K562 (cell line): Measurements from ENCODE around the gene PPM1L. TPM values are rescaled to one million over a fixed set of nuclear protein-coding genes. Genes with fewer than 3 reads are reported as not detected.

Experiments
- ATAC-seq: fragments of 200-7000 bp; cut with Tn5 transposase; 3 replicates; pipeline ENCODE4 v1.9.1; 2020; ENCODE audit warnings: moderate library complexity
- BruUV-seq: library from RNA; stranded (reverse); fragments of 400-500 nt; replicated peaks from 2 replicates; lab custom pipeline; 2021; lab: Mats Ljungman, UMichigan
- CTCF ChIA-PET: fragments of 300-600 bp; formaldehyde crosslinking; extraction: SDS; loops from one replicate; lab custom pipeline; 2021; ENCODE audit warnings: low intra/inter-chr PET ratio; lab: Yijun Ruan, JAX
- POLR2A ChIA-PET: fragments of 300-600, 350-650 bp; sonication (Branson Sonifier 250); formaldehyde crosslinking; extraction: SDS; loops from one replicate; lab custom pipeline; 2021; ENCODE audit warnings: antibody characterized with exemption, inconsistent platforms; lab: Yijun Ruan, JAX
- DNase-seq, 4 experiments: peaks; one replicate each; pipeline versions ENCODE4 v3.0.0 to v3.0.0-alpha.2; 2011 to 2018; ENCODE audit warnings: low spot score in 3 of 4, mixed read lengths in 3 of 4; ENCODE audit errors: extremely low read depth in 1 of 4
- FAIRE-seq: peaks from 2 replicates; lab custom pipeline; 2011; peaks lifted over from hg19 to GRCh38; lab: Jason Lieb, UNC
- H2AFZ ChIP-seq: 2 replicates; pipeline ENCODE4 v1.6.0; 2011; ENCODE audit warnings: low read depth, low read length, control low read depth, inconsistent platforms
- H3K27ac ChIP-seq: fragments of 200-600 bp; 3 replicates; pipeline ENCODE4 v1.8.0; 2011; ENCODE audit warnings: low read depth, mild to moderate bottlenecking, control low read depth, inconsistent platforms, low read length, moderate library complexity, mixed read lengths; ENCODE audit errors: extremely low read depth
- H3K27me3 ChIP-seq, 2 experiments: fragments of 300-600 bp in 1 of 2; 2 replicates in 1 of 2; 3 replicates in 1 of 2; pipeline versions ENCODE4 v1.6.0 to v1.8.0; 2011; ENCODE audit warnings: inconsistent platforms in 2 of 2, low read length in 2 of 2, mild to moderate bottlenecking in 1 of 2, mixed read lengths in 1 of 2, moderate library complexity in 1 of 2; ENCODE audit not compliant: control insufficient read depth in 2 of 2, insufficient read depth in 2 of 2
- H3K36me3 ChIP-seq: fragments of 300-600 bp; 3 replicates; pipeline ENCODE4 v1.8.0; 2011; ENCODE audit warnings: mild to moderate bottlenecking, low read length, inconsistent platforms; ENCODE audit not compliant: control insufficient read depth, insufficient read depth
- H3K4me1 ChIP-seq, 2 experiments: fragments of 200-600 bp in 1 of 2; replicated peaks in 1 of 2; 2 replicates in 1 of 2; 3 replicates in 1 of 2; pipeline versions ENCODE4 v1.5.1 to v1.8.0; 2011; ENCODE audit warnings: inconsistent platforms in 2 of 2, low read length in 2 of 2, mild to moderate bottlenecking in 1 of 2, mixed read lengths in 1 of 2, moderate library complexity in 1 of 2; ENCODE audit not compliant: control insufficient read depth in 2 of 2, insufficient read depth in 2 of 2
- H3K4me2 ChIP-seq: 2 replicates; pipeline ENCODE4 v1.6.1; 2011; ENCODE audit warnings: low read length, control low read depth, inconsistent platforms, mixed read lengths; ENCODE audit not compliant: insufficient read depth
- H3K4me3 ChIP-seq: fragments of 200-600 bp; sonication (generic), shearing (Covaris generic); 2 replicates; pipeline ENCODE4 v1.5.1; 2016; ENCODE audit warnings: control low read depth, inconsistent platforms
- H3K79me2 ChIP-seq: fragments of 200-600 bp; 3 replicates; pipeline ENCODE4 v1.8.0; 2011; ENCODE audit warnings: low read length, inconsistent platforms; ENCODE audit not compliant: control insufficient read depth, insufficient read depth
- H3K9ac ChIP-seq, 2 experiments: 2 replicates each; pipeline versions ENCODE4 v1.6.0 to v1.6.1; 2011; ENCODE audit warnings: low read depth in 2 of 2, low read length in 2 of 2, control low read depth in 1 of 2, inconsistent platforms in 1 of 2, mild to moderate bottlenecking in 1 of 2, mixed read lengths in 1 of 2; ENCODE audit not compliant: insufficient read depth in 1 of 2
- H3K9me1 ChIP-seq: one replicate; pipeline ENCODE4 v1.6.0; 2011; ENCODE audit warnings: inconsistent platforms, mild to moderate bottlenecking, low read length, moderate library complexity; ENCODE audit not compliant: control insufficient read depth, insufficient read depth
- H3K9me3 ChIP-seq: replicated peaks from 2 replicates; pipeline ENCODE4 v1.5.1; 2011; ENCODE audit warnings: low read depth, low read length, inconsistent platforms; ENCODE audit not compliant: control insufficient read depth, insufficient read depth
- H4K20me1 ChIP-seq: replicated peaks from 2 replicates; pipeline ENCODE4 v1.6.1; 2011; ENCODE audit warnings: low read length, inconsistent platforms, mixed read lengths; ENCODE audit not compliant: control insufficient read depth, insufficient read depth
- ADNP ChIP-seq: fragments of 200-800 bp; sonication (Bioruptor generic); IDR thresholded peaks from 2 replicates; pipeline ENCODE4 v1.6.1; 2016; ENCODE audit warnings: missing genetic modification characterization, missing compliant biosample characterization
- CBX2 ChIP-seq: fragments of 200-600 bp; sonication (generic); IDR thresholded peaks from one replicate; pipeline ENCODE4 v1.6.1; 2012; ENCODE audit warnings: mild to moderate bottlenecking, low read length, inconsistent platforms; ENCODE audit not compliant: insufficient read depth, poor library complexity, severe bottlenecking
- COPS2 ChIP-seq: fragments of 450-650 bp; conservative IDR thresholded peaks from 2 replicates; pipeline ENCODE4 v1.6.1; 2016; ENCODE audit warnings: mild to moderate bottlenecking, moderate library complexity
- CXXC5 ChIP-seq: fragments of 250-450 bp; sonication (Bioruptor Pico); IDR thresholded peaks from 2 replicates; pipeline ENCODE4 v1.8.0; 2022; ENCODE audit warnings: inconsistent platforms, mild to moderate bottlenecking, moderate library complexity
- ETV1 ChIP-seq: fragments of 450-650 bp; conservative IDR thresholded peaks from 2 replicates; pipeline ENCODE4 v1.6.1; 2016; ENCODE audit warnings: missing genetic modification characterization, control low read depth, low read depth, missing compliant biosample characterization
- GTF2B ChIP-seq: IDR thresholded peaks from 2 replicates; pipeline ENCODE4 v1.6.1; 2011; ENCODE audit not compliant: insufficient read length; ENCODE audit errors: extremely low read depth
- IRF9 ChIP-seq: fragments of 450-650 bp; IDR thresholded peaks from 2 replicates; pipeline ENCODE4 v1.6.1; 2016; ENCODE audit warnings: missing biosample characterization, missing genetic modification characterization
- MYC ChIP-seq, 2 experiments: fragments of 250-450 bp in 1 of 2; sonication (Bioruptor Pico) in 1 of 2; IDR thresholded peaks; 2 replicates each; pipeline versions ENCODE4 v1.5.1 to v1.6.1; 2012 to 2021; ENCODE audit warnings: low read depth in 2 of 2, borderline replicate concordance in 1 of 2, improper control_type of control experiment in 1 of 2, low read length in 1 of 2, mild to moderate bottlenecking in 1 of 2, moderate library complexity in 1 of 2
- NR4A1 ChIP-seq, 2 experiments: fragments of 250-450 bp in 1 of 2; fragments of 450-650 bp in 1 of 2; sonication (Bioruptor Pico) in 1 of 2; IDR thresholded peaks; 2 replicates each; pipeline versions ENCODE4 v1.4.0 to v1.6.1; 2016 to 2020; ENCODE audit warnings: mild to moderate bottlenecking in 2 of 2, missing compliant biosample characterization in 1 of 2, missing genetic modification characterization in 1 of 2, moderate library complexity in 1 of 2
- PTTG1 ChIP-seq: fragments of 450-650 bp; IDR thresholded peaks from 2 replicates; pipeline ENCODE4 v1.6.1; 2016; ENCODE audit warnings: low read depth, mild to moderate bottlenecking, missing genetic modification characterization, missing compliant biosample characterization
- RB1 ChIP-seq: fragments of 450-650 bp; IDR thresholded peaks from 2 replicates; pipeline ENCODE4 v1.6.1; 2017; ENCODE audit warnings: low read depth, mild to moderate bottlenecking
- SMARCB1 ChIP-seq: IDR thresholded peaks from 2 replicates; pipeline ENCODE4 v1.6.1; 2011; ENCODE audit warnings: improper control_type of control experiment, low read depth; ENCODE audit not compliant: insufficient read length
- TEAD4 ChIP-seq, 2 experiments: sonication (generic) in 1 of 2; formaldehyde crosslinking in 1 of 2; IDR thresholded peaks; 2 replicates each; pipeline versions ENCODE4 v1.6.1 to v1.8.0; 2012 to 2022; ENCODE audit warnings: borderline replicate concordance in 1 of 2, inconsistent platforms in 1 of 2, low read length in 1 of 2, mild to moderate bottlenecking in 1 of 2, missing genetic modification reagents in 1 of 2
- THRA ChIP-seq: fragments of 450-650 bp; IDR thresholded peaks from 2 replicates; pipeline ENCODE4 v1.6.1; 2017; ENCODE audit warnings: mild to moderate bottlenecking, moderate library complexity
- WGBS: fragments of 100-300 bp; shearing (Covaris generic); methylation state at CpG from one replicate; pipeline ENCODE4 v1.1.6; 2016; ENCODE audit warnings: low coverage, mixed read lengths; ENCODE audit not compliant: insufficient coverage; ENCODE audit errors: missing lambda C conversion rate; 5-methylcytosine and 5-hydroxymethylcytosine counted together
- in situ Hi-C: fragments of 300-500 bp; cut with MboI; formaldehyde crosslinking; loops from 4 replicates; pipeline ENCODE4 v1.15.0; 2018; ENCODE audit warnings: inconsistent platforms, mixed read lengths
- intact Hi-C: fragments of 100-400 bp; cut with micrococcal nuclease; formaldehyde crosslinking; loops from 2 replicates; pipeline ENCODE4 v1.14.2; 2022
- polyA plus RNA-seq, 8 experiments: library from polyadenylated mRNA; depleted of rRNA in 4 of 8; stranded (reverse) in 5 of 8; unstranded in 3 of 8; fragments of >200 nt; fragmentation: Nextera tagmentation in 2 of 8; fragmentation: Illumina TruSeq in 1 of 8; extraction: Ambion mirVana in 2 of 8; extraction: Trizol in 1 of 8; gene quantifications; 2 replicates each; pipeline versions ENCODE4 v1.2.1 to v1.2.3, GENCODE V29; 2011 to 2014; ENCODE audit warnings: inconsistent platforms in 1 of 8, missing spikeins in 1 of 8
- total RNA-seq, 7 experiments: library from RNA; depleted of rRNA in 6 of 7; stranded (reverse); fragments of >200 nt in 6 of 7; fragmentation: Illumina TruSeq in 2 of 7; extraction: Trizol in 2 of 7; gene quantifications; 2 replicates each; pipeline versions ENCODE4 v1.2.1 to v1.2.3, GENCODE V29; 2011 to 2021; ENCODE audit warnings: low replicate concordance in 1 of 7

The PPM1L gene
- total and polyA plus RNA-seq, 9 of the 15 experiments (the other 6 are each of a cell fraction or from before 2014, with no cell fraction given), result 0.01 to 0.41 (median 0.14) TPM

GRCh38 chr3:160857476-160858119, 101.6 kb downstream of the PPM1L start (continued):
- TF ChIP-seq MYC (IDR thresholded peaks at IDR 0.05; ENCODE audit: low read depth, low read length) (no peak), MYC (CRISPR knock-in tag; IDR thresholded peaks at IDR 0.05; ENCODE audit: borderline replicate concordance, low read depth) (no peak), NR4A1 (CRISPR knock-in tag; IDR thresholded peaks at IDR 0.05) (no peak), NR4A1 (tag; IDR thresholded peaks at IDR 0.05) (no peak), GTF2B (no peak)

GRCh38 chr3:160860346-160860745, 104.3 kb downstream of the PPM1L start:
- in situ Hi-C loops, result no loop called here
- BruUV-seq, result no TSS peak
- POLR2A ChIA-PET, result no interaction called here
- no peak overlapping the region for H3K9ac ChIP-seq
- H3K27me3 ChIP-seq, result no peaks in the 10 kb centered on the region
- no peak for ATAC-seq
- H3K4me1 ChIP-seq, result no peaks in the 10 kb centered on the region
- no peak overlapping the region for H2AFZ ChIP-seq
- H3K79me2 ChIP-seq, result no peaks in the 10 kb centered on the region
- H3K4me2 ChIP-seq, result no peak overlapping the region
- H3K27ac ChIP-seq, result no peak overlapping the region
- intact Hi-C loops, result no loop called here
- DNase-seq, result no peak
- no peak overlapping the region for H3K4me3 ChIP-seq
- H3K9me3 ChIP-seq, result no peaks in the 10 kb centered on the region
- H4K20me1 ChIP-seq, result no peaks in the 10 kb centered on the region
- FAIRE-seq, result no peak
- H3K9me1 ChIP-seq, result no peaks in the 10 kb centered on the region
- CTCF ChIA-PET, result no interaction called here
- no peaks in the 10 kb centered on the region for H3K36me3 ChIP-seq
- WGBS, result 0% methylated on average over 1 of the region's 1 CpG
- TF ChIP-seq CXXC5 (CRISPR knock-in tag) (no peak), THRA (no peak), IRF9 (tag) (no peak), PTTG1 (tag) (no peak), ADNP (tag) (no peak), TEAD4 (IDR thresholded peaks at IDR 0.05; ENCODE audit: low read length) (no peak), TEAD4 (CRISPR knock-in tag; IDR thresholded peaks at IDR 0.05; ENCODE audit: borderline replicate concordance) (no peak), RB1 (no peak), ETV1 (tag) (no peak), COPS2 (no peak), CBX2 (no peak), SMARCB1 (no peak)
